ENCODE data around the gene TXLNA. TPM values are rescaled to one million over a fixed set of nuclear protein-coding genes. Genes with fewer than 3 reads are reported as not detected.

Gene TXLNA
- total RNA-seq, 1 experiment from 2014 or later, result 67.3 TPM

DNA sequence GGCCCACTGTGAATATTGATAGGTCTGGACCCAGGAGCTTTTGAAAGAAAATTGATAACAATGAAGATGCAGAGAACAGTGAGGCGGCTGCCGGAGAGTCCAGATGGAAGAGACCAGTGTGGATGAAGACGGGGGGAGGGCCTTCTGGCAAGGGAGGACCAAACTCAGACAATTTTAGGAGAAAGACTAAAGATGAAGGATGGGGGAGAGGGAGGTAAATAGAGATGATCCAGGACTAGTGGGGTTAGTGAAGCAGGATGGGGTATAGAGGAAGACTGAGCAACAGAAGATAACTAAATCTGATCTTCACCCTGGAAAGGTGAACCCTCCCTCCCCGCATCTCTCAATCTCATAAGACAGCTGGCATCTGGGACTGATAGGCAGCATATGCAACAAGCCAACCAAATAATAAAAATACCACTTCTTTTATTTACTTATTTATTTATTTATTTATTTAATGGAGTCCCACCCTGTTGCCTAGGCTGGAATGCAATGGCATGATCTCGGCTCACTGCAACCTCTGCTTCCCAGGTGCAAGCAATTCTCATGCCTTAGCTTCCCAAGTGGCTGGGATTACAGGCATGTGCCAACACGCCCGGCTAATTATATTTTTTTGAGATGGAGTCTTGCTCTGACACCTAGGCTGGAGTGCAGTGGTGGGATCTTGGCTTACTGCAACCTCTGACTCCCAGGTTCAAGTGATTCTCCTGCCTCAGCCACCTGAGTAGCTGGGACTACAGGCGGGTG is 53.3 kb downstream of the TXLNA start:
- H2AK5ac ChIP-seq (ENCODE audit: insufficient read length, low read length), result no peak overlapping the region
- no peak overlapping the region for H2BK20ac ChIP-seq (ENCODE audit: low read depth, low read length, poor library complexity, severe bottlenecking)
- no peak overlapping the region for H3K14ac ChIP-seq (ENCODE audit: insufficient read depth, low read length)
- no peaks in the 10 kb centered on the region for H3K79me1 ChIP-seq (ENCODE audit: insufficient read depth, low read depth, low read length, poor library complexity, severe bottlenecking)
- H2AFZ ChIP-seq (ENCODE audit: low read length), result no peak overlapping the region
- no peak overlapping the region for H2BK120ac ChIP-seq (ENCODE audit: low read depth, low read length, poor library complexity, severe bottlenecking)
- no peak overlapping the region for H4K91ac ChIP-seq (ENCODE audit: insufficient read length, low read depth, low read length)
- H3K27ac ChIP-seq (ENCODE audit: insufficient read length, low read depth, low read length), result no peak overlapping the region
- H3K4me2 ChIP-seq (ENCODE audit: insufficient read depth, insufficient read length, low read length), result no peak overlapping the region
- Mint-ChIP-seq H3K9me3 (no peaks in the 10 kb centered on the region), H3K27me3 (ENCODE audit: low read depth) (no peaks in the 10 kb centered on the region), H3K27ac (peak overlapping the region in 2 of 3 experiments; percentile 89 to 95; a peak in 4 of 7 replicates), H3K36me3 (ENCODE audit: insufficient read depth in 1 of 3, low read depth in 3 of 3) (peaks cover 22 to 66% (median 31%) of the 10 kb centered on the region in 3 experiments), H3K4me3 (no peak overlapping the region), H3K4me1 (peaks cover 2 to 5% of the 10 kb centered on the region in 2 experiments; a peak in 3 of 4 replicates)
- WGBS (ENCODE audit: extremely low coverage, insufficient read length, low lambda C conversion rate), result no CpG with 5 or more reads among the region's 8 CpGs
- no peak overlapping the region for H2BK15ac ChIP-seq (ENCODE audit: low read depth, low read length)
- no peak for DNase-seq
- TF ChIP-seq, protein P1, sequence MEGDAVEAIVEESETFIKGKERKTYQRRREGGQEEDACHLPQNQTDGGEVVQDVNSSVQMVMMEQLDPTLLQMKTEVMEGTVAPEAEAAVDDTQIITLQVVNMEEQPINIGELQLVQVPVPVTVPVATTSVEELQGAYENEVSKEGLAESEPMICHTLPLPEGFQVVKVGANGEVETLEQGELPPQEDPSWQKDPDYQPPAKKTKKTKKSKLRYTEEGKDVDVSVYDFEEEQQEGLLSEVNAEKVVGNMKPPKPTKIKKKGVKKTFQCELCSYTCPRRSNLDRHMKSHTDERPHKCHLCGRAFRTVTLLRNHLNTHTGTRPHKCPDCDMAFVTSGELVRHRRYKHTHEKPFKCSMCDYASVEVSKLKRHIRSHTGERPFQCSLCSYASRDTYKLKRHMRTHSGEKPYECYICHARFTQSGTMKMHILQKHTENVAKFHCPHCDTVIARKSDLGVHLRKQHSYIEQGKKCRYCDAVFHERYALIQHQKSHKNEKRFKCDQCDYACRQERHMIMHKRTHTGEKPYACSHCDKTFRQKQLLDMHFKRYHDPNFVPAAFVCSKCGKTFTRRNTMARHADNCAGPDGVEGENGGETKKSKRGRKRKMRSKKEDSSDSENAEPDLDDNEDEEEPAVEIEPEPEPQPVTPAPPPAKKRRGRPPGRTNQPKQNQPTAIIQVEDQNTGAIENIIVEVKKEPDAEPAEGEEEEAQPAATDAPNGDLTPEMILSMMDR (conservative IDR thresholded peaks at IDR 0.05), result no peak
- no peak overlapping the region for H3T11ph ChIP-seq (ENCODE audit: low read length)
- H4K20me1 ChIP-seq (ENCODE audit: control insufficient read depth, insufficient read depth, insufficient read length), result no peaks in the 10 kb centered on the region
- no peak overlapping the region for H3K9ac ChIP-seq (ENCODE audit: extremely low read depth, insufficient read length, low read length)
- no peak overlapping the region for H3K4ac ChIP-seq (ENCODE audit: low read depth, low read length)
- H2BK12ac ChIP-seq (ENCODE audit: insufficient read length, low read depth, low read length), result no peak overlapping the region
- H3K18ac ChIP-seq (ENCODE audit: insufficient read length, low read depth, low read length), result no peak overlapping the region
- no peaks in the 10 kb centered on the region for H3K79me2 ChIP-seq (ENCODE audit: insufficient read depth, low read length)
- H4K8ac ChIP-seq (replicated peaks; ENCODE audit: insufficient read length, low read depth, low read length), result no peak overlapping the region
- no peaks in the 10 kb centered on the region for H3K23me2 ChIP-seq (ENCODE audit: insufficient read length, low read depth, low read length, poor library complexity, severe bottlenecking)
- no peaks in the 10 kb centered on the region for H3K4me1 ChIP-seq (ENCODE audit: insufficient read depth, low read length)
- no peak overlapping the region for H3K56ac ChIP-seq (ENCODE audit: insufficient read length, low read depth, low read length)
- no peak overlapping the region for H2BK5ac ChIP-seq (ENCODE audit: insufficient read length, low read length)
- no peaks in the 10 kb centered on the region for H3K9me3 ChIP-seq (ENCODE audit: control insufficient read depth, low read depth, low read length)
- H3K27me3 ChIP-seq (ENCODE audit: insufficient read depth, low read length), result no peaks in the 10 kb centered on the region
- H4K5ac ChIP-seq (ENCODE audit: insufficient read length, low read depth, low read length), result no peak overlapping the region
- no peak overlapping the region for H3K23ac ChIP-seq (ENCODE audit: insufficient read length, low read depth, low read length)

Measured in H9 (cell line).